GM18870 (cell line): ENCODE results near the gene BIRC7.
"Not testable (repeated sequence)": the region's sequence is repeated elsewhere in the genome, so short reads cannot be mapped to it uniquely, and the experiment has no call there.

Experiments used
- ATAC-seq: cut with Tn5 transposase; IDR thresholded peaks from one replicate; pipeline ENCODE4 v1.9.1; 2021; ENCODE audit warnings: moderate library complexity; ENCODE audit not compliant: unreplicated experiment

The BIRC7 gene

DNA sequence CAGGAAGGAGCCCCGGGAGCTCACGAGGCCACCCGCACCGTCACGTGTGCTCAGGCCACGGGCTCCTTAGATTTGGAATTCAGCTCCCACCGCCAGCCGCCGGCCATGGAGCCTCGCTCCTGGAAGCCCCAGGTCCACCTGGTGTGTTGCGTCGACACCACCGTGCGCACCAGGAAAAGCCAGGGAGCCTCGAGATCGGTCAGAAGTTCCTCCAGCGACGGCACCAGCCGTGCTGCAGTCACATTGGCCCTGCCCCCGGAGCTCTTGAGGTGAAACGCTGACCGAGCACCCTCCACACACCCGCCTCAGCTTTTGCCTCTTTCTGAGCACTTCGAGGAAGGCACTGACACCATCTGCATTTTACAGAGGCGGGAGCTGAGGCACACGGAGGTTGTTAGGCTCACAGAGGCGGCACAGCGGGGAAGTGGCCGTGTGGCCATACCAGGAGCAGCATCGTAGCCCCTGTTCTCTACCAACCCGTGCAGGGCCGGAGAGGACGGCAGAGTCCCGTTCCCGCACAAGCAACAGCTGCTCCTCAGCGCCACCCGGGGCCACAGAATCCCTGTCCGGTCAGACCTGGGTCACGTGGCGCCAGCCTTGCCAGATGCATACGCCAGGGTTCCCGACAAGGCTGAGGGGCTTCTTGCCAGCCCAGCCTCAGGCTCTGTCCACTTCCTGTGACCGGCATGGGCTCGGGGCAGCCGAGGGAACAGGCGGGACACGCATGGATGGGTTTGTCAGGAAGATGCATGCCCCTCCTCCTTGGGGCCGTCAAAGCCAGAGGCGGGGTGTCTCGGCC, 11.0 kb downstream of the BIRC7 start:
- no peak for ATAC-seq

- no peak for ATAC-seq
These were observed 12.0 kb downstream of the BIRC7 start for GRCh38 chr20:63247671-63248228.

DNA sequence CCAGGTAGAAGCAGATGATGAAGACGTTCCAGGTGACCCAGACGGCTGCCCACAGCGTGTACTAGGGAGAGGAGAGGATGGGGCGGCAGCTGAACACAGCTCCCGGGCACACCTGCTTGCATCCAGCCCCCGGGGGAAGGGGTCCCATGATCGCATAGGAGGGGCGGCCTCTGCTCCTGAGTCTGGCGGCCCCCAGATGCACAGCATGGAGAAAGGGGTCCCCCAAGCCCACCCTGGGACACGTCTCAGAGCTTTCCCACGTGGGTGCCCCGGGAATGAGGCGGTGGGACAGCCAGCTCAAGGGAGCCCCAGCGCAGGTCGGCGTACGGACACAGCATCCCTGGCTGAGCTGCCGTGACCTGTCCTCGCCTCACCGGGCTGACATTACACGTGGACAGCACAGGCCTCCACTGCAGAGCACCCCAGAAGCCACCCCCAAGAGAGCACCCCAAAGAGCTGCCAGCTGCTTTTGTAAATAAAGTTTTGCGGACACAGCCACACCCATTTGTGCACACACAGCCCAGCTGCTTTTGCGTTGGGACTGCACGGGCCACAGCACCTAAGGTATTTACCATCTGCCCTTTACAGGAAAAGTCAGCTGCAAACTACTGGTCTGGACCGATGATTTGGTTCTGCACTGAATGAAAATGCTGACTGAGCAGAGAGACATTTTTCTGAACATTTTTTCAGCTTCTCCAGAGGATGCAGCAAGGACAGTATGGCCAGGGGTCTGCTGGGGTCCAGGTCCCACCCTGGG, 13.3 kb downstream of the BIRC7 start:
- no peak for ATAC-seq

- no peak for ATAC-seq
These were observed 14.2 kb downstream of the BIRC7 start for GRCh38 chr20:63249891-63250290.

DNA sequence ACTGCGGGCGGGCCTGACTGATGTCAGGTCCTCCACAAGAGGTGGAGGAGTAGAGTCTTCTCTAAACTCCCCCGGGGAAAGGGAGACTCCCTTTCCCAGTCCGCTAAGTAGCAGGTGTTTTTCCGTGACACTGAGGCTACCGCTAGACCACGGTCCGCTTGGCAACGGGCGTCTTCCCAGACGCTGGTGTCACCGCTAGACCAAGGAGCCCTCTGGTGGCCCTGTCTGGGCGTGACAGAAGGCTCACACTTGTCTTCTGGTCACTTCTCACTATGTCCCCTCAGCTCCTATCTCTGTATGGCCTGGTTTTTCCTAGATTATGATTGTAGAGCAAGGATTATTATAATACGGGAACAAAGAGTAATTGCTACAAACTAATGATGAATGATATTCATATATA, 15.6 kb downstream of the BIRC7 start:
- not testable (repeated sequence) for ATAC-seq

DNA sequence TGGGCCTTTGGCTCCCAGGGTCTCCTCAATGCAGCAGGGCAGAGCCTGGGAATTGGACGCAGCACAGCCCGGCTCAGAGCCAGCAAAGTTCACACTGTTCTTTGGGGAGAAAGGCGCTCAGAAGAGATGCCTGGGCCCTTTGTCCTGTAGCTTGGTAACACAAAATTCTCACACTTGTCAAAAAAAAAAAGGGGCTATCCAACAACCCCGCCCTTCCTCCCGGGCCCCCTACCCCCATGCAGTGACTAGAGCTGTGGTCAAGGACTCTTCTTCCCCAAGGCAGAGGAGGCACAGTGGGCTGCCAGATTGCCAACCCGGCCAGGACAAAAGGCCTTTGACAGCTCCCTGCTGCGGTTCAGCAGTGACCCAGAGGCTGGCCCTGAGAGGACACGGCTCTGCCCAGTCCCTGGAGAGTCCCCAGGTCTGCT, 16.6 kb downstream of the BIRC7 start:
- ATAC-seq, result no peak

- ATAC-seq, result no peak
These were observed 17.3 kb downstream of the BIRC7 start for GRCh38 chr20:63253065-63253437.

- ATAC-seq, result no peak
These were observed 17.9 kb downstream of the BIRC7 start for GRCh38 chr20:63253438-63254231.

DNA sequence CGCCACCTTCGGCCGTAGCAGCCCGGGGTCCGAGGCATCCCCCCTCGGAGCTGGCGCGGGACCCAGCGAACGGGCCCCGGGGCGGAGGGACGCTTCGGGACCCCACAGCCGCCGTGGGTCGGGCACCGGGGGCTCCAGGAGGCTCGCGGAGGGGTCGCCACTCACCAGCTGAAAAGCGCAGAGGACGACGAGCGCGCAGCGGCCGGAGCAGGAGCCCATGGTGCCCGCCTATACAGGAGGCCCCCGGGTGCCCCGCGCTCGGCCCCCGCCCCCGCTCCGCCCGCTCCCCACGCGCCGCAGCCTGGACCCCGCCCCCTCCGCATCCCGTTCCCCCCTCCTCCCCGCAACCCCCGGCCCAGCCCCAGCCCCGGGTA, 18.5 kb downstream of the BIRC7 start, which contains the start of gene NKAIN4:
TSS of gene NKAIN4 (minus strand) at position 232 of the 374 bp plus-strand sequence. CDS start at position 219, 13 bp downstream.
- ATAC-seq, result no peak

- no peak for ATAC-seq
These were observed 19.1 kb downstream of the BIRC7 start for GRCh38 chr20:63254606-63255384.

GRCh38 chr20:63255931-63256704, 20.4 kb downstream of the BIRC7 start:
- ATAC-seq, result no peak

GRCh38 chr20:63256954-63257353, 21.2 kb downstream of the BIRC7 start:
- ATAC-seq, result no peak

- no peak for ATAC-seq
These were observed 21.9 kb downstream of the BIRC7 start for GRCh38 chr20:63257629-63258028.

GRCh38 chr20:63258781-63259180, 23.1 kb downstream of the BIRC7 start:
- no peak for ATAC-seq

- no peak for ATAC-seq
These were observed 24.2 kb downstream of the BIRC7 start for GRCh38 chr20:63259734-63260460.

GRCh38 chr20:63260521-63260920, 24.8 kb downstream of the BIRC7 start:
- no peak for ATAC-seq

GRCh38 chr20:63261060-63261794, 25.5 kb downstream of the BIRC7 start:
- ATAC-seq, result no peak
